PFSK-1 (cell line): ENCODE data around the gene C6orf62.

ENCODE experiments used
- FOXP2 ChIP-seq: optimal IDR thresholded peaks from 2 replicates; pipeline ENCODE3; 2011; ENCODE audit warnings: borderline replicate concordance, control low read depth, inconsistent platforms; ENCODE audit not compliant: insufficient read depth; ENCODE audit errors: extremely low read length, extremely low read depth
- POLR2AphosphoS5 ChIP-seq: IDR thresholded peaks from 2 replicates; pipeline ENCODE4 v1.6.1; 2012; ENCODE audit warnings: low read depth, mild to moderate bottlenecking, control low read depth, low read length, moderate library complexity
- REST ChIP-seq, 2 experiments: IDR thresholded peaks; 2 replicates each; pipeline versions ENCODE4 v1.6.1 to v1.8.0; 2011 to 2012; ENCODE audit warnings: low read depth in 2 of 2, low read length in 2 of 2, control low read depth in 1 of 2, inconsistent platforms in 1 of 2, mild to moderate bottlenecking in 1 of 2, moderate library complexity in 1 of 2; ENCODE audit not compliant: insufficient read depth in 1 of 2
- SIN3A ChIP-seq: IDR thresholded peaks from 2 replicates; pipeline ENCODE4 v1.6.1; 2012; ENCODE audit warnings: mild to moderate bottlenecking, low read length, moderate library complexity, borderline replicate concordance; ENCODE audit not compliant: insufficient read depth
- TAF1 ChIP-seq: IDR thresholded peaks from 2 replicates; pipeline ENCODE4 v1.6.1; 2012; ENCODE audit warnings: low read length, control low read depth, borderline replicate concordance; ENCODE audit not compliant: insufficient read depth

The C6orf62 gene

DNA sequence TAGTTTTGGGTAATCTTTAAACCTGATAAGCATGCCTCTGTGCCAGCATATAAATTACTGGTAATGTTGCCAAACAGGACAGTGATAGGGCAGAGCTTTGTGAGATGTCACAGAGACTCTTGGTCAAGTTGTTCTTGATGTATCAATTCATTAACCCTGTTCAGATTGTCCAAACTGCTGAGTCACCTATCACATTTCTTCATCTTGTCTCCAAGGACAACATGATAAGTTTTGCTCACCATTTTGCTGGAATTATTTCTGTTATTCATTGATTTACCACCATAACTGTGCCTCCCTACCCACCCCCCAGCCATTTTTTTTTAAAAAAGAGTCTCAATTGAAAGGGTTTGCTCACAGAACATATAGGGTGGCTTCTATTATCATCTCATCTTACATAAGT, 36.3 kb upstream of the C6orf62 start:
- TF ChIP-seq FOXP2 (no peak), REST (IDR thresholded peaks at IDR 0.05; ENCODE audit: insufficient read depth in 1 of 2, low read depth in 2 of 2, low read length in 2 of 2) (no peak), POLR2AphosphoS5 (no peak), SIN3A (no peak), TAF1 (no peak)

DNA sequence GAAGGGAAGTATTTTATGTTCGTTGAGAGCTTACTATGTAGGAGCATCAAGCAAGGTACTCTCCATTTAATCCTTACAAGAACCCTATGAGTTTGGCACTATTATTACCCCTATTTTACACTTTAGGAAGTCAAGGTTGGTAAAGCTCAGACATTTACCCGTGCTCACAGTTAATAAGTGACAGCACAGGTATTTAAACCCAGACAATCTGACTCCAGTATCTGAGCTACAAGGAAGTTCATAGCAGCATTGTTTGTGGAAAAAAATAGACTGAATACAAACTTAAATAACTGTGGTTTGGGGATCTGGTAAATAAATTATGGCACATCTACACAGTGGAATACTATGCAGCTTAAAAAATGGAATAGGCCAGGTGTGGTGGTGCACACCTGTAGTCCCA, 34.6 kb upstream of the C6orf62 start:
- no peak for TF ChIP-seq TAF1
- TF ChIP-seq POLR2AphosphoS5, result no peak
- no peak for TF ChIP-seq SIN3A
- TF ChIP-seq FOXP2, result no peak
- TF ChIP-seq REST (IDR thresholded peaks at IDR 0.05; ENCODE audit: insufficient read depth in 1 of 2, low read depth in 2 of 2, low read length in 2 of 2), result no peak

GRCh38 chr6:24752917-24753492, 34.1 kb upstream of the C6orf62 start:
- TF ChIP-seq TAF1, result no peak
- no peak for TF ChIP-seq SIN3A
- no peak for TF ChIP-seq REST (IDR thresholded peaks at IDR 0.05; ENCODE audit: insufficient read depth in 1 of 2, low read depth in 2 of 2, low read length in 2 of 2)
- no peak for TF ChIP-seq FOXP2
- no peak for TF ChIP-seq POLR2AphosphoS5

GRCh38 chr6:24752503-24752902, 33.5 kb upstream of the C6orf62 start:
- TF ChIP-seq REST (IDR thresholded peaks at IDR 0.05; ENCODE audit: insufficient read depth in 1 of 2, low read depth in 2 of 2, low read length in 2 of 2), result no peak
- no peak for TF ChIP-seq FOXP2
- TF ChIP-seq POLR2AphosphoS5, result no peak
- no peak for TF ChIP-seq SIN3A

DNA sequence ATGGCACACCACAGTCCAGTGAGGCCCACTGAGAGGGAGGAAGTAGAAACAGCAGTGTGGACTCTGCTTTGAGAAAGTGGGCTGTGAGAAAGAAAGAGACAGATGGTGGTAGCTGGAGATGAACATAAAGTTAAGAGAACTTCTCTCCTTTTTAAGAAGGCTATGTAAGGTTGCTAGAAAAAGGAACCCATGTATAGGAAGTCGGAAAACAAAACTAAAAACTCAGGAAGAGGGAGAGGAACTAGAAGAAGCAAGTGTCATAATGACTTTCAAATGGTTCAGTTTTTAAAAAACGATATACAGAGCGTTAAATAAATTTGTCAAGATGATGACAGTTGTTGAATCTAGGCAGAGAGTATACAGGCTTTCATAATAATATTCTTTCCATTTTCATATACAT, 30.3 kb upstream of the C6orf62 start:
- TF ChIP-seq FOXP2 (no peak), REST (IDR thresholded peaks at IDR 0.05; ENCODE audit: insufficient read depth in 1 of 2, low read depth in 2 of 2, low read length in 2 of 2) (no peak), POLR2AphosphoS5 (no peak), TAF1 (no peak), SIN3A (no peak)
